NCI-H2107 (cell line): Measurements from ENCODE around the gene SAFB.

Experiments used
- DNase-seq: peaks from one replicate; lab custom pipeline; 2025; lab: John Stamatoyannopoulos, UW

The SAFB gene

GRCh38 chr19:5622465-5623396, at the start of gene SAFB, which contains the start of gene SAFB2:
Gene SAFB, plus strand, starts transcription at chr19:5623083. Its CDS starts 123 bp downstream, at chr19:5623206.
Gene SAFB2, minus strand, starts transcription at chr19:5622776. Its CDS starts 61 bp downstream, at chr19:5622715.
- DNase-seq = peak; percentile 98

GRCh38 chr19:5575590-5575989, 47.3 kb upstream of the SAFB start:
- DNase-seq = no peak

GRCh38 chr19:5578097-5578846, 44.6 kb upstream of the SAFB start:
- no peak for DNase-seq

- no peak for DNase-seq
Measured at GRCh38 chr19:5579286-5579685, 43.6 kb upstream of the SAFB start.

- DNase-seq = no peak
Measured at GRCh38 chr19:5579697-5580096, 43.2 kb upstream of the SAFB start.

- no peak for DNase-seq
Measured at GRCh38 chr19:5580161-5580571, 42.7 kb upstream of the SAFB start.

GRCh38 chr19:5585461-5586299, 37.2 kb upstream of the SAFB start:
- DNase-seq = no peak

GRCh38 chr19:5586300-5587070, 36.4 kb upstream of the SAFB start:
- no peak for DNase-seq

- no peak for DNase-seq
Measured at GRCh38 chr19:5587071-5587455, 35.8 kb upstream of the SAFB start.

GRCh38 chr19:5587661-5588060, 35.2 kb upstream of the SAFB start:
- DNase-seq = no peak

GRCh38 chr19:5588441-5588840, 34.4 kb upstream of the SAFB start:
- DNase-seq = no peak

GRCh38 chr19:5588906-5589676, 33.8 kb upstream of the SAFB start:
- DNase-seq = no peak

- DNase-seq = no peak
Measured at GRCh38 chr19:5590151-5590864, 32.6 kb upstream of the SAFB start.

GRCh38 chr19:5590865-5591154, 32.1 kb upstream of the SAFB start:
- DNase-seq = no peak

GRCh38 chr19:5591476-5591875, 31.4 kb upstream of the SAFB start:
- DNase-seq = no peak

GRCh38 chr19:5592531-5593342, 30.1 kb upstream of the SAFB start:
- no peak for DNase-seq

- DNase-seq = no peak
Measured at GRCh38 chr19:5593343-5594255, 29.3 kb upstream of the SAFB start.

GRCh38 chr19:5594521-5594950, 28.3 kb upstream of the SAFB start:
- DNase-seq = no peak
